ENCODE data around the gene JAM3. TPM values are rescaled to one million over a fixed set of nuclear protein-coding genes. Genes with fewer than 3 reads are reported as not detected.

Gene JAM3
- total RNA-seq, 1 experiment from 2014 or later, result 36.5 TPM

GRCh38 chr11:134082990-134083389 lies 14.1 kb downstream of the JAM3 start:
- H2AK5ac ChIP-seq (ENCODE audit: insufficient read length, low read length), result no peak overlapping the region
- no peak overlapping the region for H3T11ph ChIP-seq (ENCODE audit: low read length)
- no peak for DNase-seq
- H4K5ac ChIP-seq (ENCODE audit: insufficient read length, low read depth, low read length), result no peak overlapping the region
- H3K4ac ChIP-seq (ENCODE audit: low read depth, low read length), result no peak overlapping the region
- H4K91ac ChIP-seq (ENCODE audit: insufficient read length, low read depth, low read length), result no peak overlapping the region
- H2BK15ac ChIP-seq (ENCODE audit: low read depth, low read length), result no peak overlapping the region
- H2BK12ac ChIP-seq (ENCODE audit: insufficient read length, low read depth, low read length), result no peak overlapping the region
- peaks cover 1% of the 10 kb centered on the region; the same call in 1 of the 2 replicates for H3K79me2 ChIP-seq (ENCODE audit: insufficient read depth, low read length)
- no peak overlapping the region for H3K27ac ChIP-seq (ENCODE audit: insufficient read length, low read depth, low read length)
- peaks cover under 1% of the 10 kb centered on the region for H3K79me1 ChIP-seq (ENCODE audit: insufficient read depth, low read depth, low read length, poor library complexity, severe bottlenecking)
- no peaks in the 10 kb centered on the region; the same call in 1 of the 2 replicates for H3K27me3 Mint-ChIP-seq (ENCODE audit: low read depth)
- no peaks in the 10 kb centered on the region for H3K9me3 ChIP-seq (ENCODE audit: control insufficient read depth, low read depth, low read length)
- H3K23ac ChIP-seq (ENCODE audit: insufficient read length, low read depth, low read length), result no peak overlapping the region
- H3K9me3 Mint-ChIP-seq, result peaks cover 27 to 39% of the 10 kb centered on the region in 2 experiments
- H2BK120ac ChIP-seq (ENCODE audit: low read depth, low read length, poor library complexity, severe bottlenecking), result no peak overlapping the region
- WGBS (ENCODE audit: extremely low coverage, insufficient read length, low lambda C conversion rate), result no CpG with 5 or more reads among the region's 2 CpGs
- H3K4me1 Mint-ChIP-seq, result peaks cover 10 to 11% of the 10 kb centered on the region in 2 experiments
- peaks cover 33 to 44% (median 41%) of the 10 kb centered on the region in 3 experiments for H3K36me3 Mint-ChIP-seq (ENCODE audit: insufficient read depth in 1 of 3, low read depth in 3 of 3)
- H3K23me2 ChIP-seq (ENCODE audit: insufficient read length, low read depth, low read length, poor library complexity, severe bottlenecking), result no peaks in the 10 kb centered on the region
- no peak overlapping the region for H2BK5ac ChIP-seq (ENCODE audit: insufficient read length, low read length)
- no peak overlapping the region for H3K27ac Mint-ChIP-seq
- H3K4me3 Mint-ChIP-seq, result no peak overlapping the region
- no peak overlapping the region for H3K4me2 ChIP-seq (ENCODE audit: insufficient read depth, insufficient read length, low read length)
- no peak overlapping the region for H3K9ac ChIP-seq (ENCODE audit: extremely low read depth, insufficient read length, low read length)
- no peaks in the 10 kb centered on the region for H4K20me1 ChIP-seq (ENCODE audit: control insufficient read depth, insufficient read depth, insufficient read length)
- H4K8ac ChIP-seq (replicated peaks; ENCODE audit: insufficient read length, low read depth, low read length), result no peak overlapping the region
- TF ChIP-seq, protein P1, sequence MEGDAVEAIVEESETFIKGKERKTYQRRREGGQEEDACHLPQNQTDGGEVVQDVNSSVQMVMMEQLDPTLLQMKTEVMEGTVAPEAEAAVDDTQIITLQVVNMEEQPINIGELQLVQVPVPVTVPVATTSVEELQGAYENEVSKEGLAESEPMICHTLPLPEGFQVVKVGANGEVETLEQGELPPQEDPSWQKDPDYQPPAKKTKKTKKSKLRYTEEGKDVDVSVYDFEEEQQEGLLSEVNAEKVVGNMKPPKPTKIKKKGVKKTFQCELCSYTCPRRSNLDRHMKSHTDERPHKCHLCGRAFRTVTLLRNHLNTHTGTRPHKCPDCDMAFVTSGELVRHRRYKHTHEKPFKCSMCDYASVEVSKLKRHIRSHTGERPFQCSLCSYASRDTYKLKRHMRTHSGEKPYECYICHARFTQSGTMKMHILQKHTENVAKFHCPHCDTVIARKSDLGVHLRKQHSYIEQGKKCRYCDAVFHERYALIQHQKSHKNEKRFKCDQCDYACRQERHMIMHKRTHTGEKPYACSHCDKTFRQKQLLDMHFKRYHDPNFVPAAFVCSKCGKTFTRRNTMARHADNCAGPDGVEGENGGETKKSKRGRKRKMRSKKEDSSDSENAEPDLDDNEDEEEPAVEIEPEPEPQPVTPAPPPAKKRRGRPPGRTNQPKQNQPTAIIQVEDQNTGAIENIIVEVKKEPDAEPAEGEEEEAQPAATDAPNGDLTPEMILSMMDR (conservative IDR thresholded peaks at IDR 0.05), result no peak
- H2BK20ac ChIP-seq (ENCODE audit: low read depth, low read length, poor library complexity, severe bottlenecking), result no peak overlapping the region
- H3K18ac ChIP-seq (ENCODE audit: insufficient read length, low read depth, low read length), result no peak overlapping the region
- peaks cover 2% of the 10 kb centered on the region; the same call in 1 of the 2 replicates for H3K4me1 ChIP-seq (ENCODE audit: insufficient read depth, low read length)
- H2AFZ ChIP-seq (ENCODE audit: low read length), result no peak overlapping the region
- H3K14ac ChIP-seq (ENCODE audit: insufficient read depth, low read length), result no peak overlapping the region
- no peak overlapping the region for H3K56ac ChIP-seq (ENCODE audit: insufficient read length, low read depth, low read length)
- no peaks in the 10 kb centered on the region for H3K27me3 ChIP-seq (ENCODE audit: insufficient read depth, low read length)

All from H9 (cell line).